CD4-positive, alpha-beta T cell treated with Interleukin-6 at 100 ng/mL for 8 hours (primary cell): ENCODE measurements around the gene CHRNA4.
"Not testable (repeated sequence)": the region's sequence is repeated elsewhere in the genome, so short reads cannot be mapped to it uniquely, and the experiment has no call there.

Source experiments
- DNase-seq: peaks from one replicate; pipeline ENCODE4 v3.0.0-alpha.2; 2020; ENCODE audit warnings: mixed read lengths, low spot score

The CHRNA4 gene

DNA sequence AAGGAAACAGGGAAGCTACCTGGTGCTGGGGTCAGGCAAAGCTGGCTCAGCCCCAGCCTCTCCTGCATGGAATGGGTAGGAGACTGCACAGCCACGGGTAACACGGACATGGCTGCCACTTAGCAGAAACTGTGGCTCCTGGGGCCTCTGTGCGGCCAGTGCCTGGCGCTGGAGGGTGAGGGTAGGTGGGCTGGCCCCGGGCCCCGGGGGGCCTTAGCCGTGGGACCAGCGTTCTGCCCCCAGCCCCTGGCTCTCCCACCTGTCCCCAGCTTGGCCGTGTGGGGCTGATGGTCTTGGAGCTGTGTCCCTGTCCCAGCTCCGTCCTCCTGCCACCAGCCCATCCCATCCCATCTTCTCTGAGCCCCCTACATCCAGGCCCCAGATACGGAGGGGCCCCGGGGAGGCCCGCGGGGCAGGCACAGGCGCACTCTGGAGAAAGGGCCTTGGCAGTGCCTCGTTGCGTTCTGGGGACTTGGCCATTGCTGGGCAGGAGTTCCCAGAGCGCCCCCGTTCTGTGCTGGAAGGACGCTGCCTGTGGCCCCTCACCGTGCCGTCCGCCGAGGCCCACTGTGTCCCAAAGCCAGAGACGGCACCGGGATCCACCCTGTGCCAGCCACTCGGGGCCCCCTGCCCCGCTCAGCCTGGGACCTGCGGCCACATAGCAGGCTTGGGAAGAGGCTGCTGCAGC, 12.2 kb downstream of the CHRNA4 start:
- no peak for DNase-seq

GRCh38 chr20:63347950-63348827, 13.0 kb downstream of the CHRNA4 start:
- no peak for DNase-seq

DNA sequence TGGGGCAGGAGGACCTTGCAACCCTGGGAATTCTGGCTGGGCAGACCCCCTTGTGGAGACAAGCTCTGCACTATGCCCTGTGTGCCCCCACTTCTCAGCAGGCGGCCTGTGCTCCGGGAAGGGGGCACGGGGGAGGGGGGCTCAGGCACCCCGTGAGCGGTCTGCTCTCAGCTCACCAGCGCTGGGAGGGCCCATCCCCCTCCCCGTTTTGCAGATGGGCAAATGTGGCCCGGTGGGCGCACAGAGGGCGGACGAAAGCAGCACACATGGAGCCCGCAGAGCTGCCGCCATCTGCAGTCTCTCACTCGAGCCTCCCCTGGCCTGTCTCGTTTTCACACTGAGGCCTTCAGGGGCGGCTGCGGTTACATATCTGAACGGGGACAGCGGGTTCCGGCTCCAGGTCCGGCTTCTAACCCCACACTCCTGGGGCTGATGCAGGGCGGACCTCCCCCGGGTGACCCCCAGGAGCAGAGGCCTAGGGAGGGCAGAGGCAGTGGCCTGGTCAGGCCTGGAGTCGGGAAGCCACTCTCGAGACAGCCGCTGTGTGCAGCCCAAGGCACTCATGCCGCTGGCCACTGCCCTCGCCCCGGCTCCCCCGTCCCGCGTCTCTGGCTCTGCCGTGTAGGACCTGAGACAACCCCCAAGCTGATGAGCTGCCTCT, 13.9 kb downstream of the CHRNA4 start:
- no peak for DNase-seq

- DNase-seq = no peak
These were observed 14.7 kb downstream of the CHRNA4 start for GRCh38 chr20:63346131-63347080.

GRCh38 chr20:63345328-63346100, 15.6 kb downstream of the CHRNA4 start:
- DNase-seq = no peak

DNA sequence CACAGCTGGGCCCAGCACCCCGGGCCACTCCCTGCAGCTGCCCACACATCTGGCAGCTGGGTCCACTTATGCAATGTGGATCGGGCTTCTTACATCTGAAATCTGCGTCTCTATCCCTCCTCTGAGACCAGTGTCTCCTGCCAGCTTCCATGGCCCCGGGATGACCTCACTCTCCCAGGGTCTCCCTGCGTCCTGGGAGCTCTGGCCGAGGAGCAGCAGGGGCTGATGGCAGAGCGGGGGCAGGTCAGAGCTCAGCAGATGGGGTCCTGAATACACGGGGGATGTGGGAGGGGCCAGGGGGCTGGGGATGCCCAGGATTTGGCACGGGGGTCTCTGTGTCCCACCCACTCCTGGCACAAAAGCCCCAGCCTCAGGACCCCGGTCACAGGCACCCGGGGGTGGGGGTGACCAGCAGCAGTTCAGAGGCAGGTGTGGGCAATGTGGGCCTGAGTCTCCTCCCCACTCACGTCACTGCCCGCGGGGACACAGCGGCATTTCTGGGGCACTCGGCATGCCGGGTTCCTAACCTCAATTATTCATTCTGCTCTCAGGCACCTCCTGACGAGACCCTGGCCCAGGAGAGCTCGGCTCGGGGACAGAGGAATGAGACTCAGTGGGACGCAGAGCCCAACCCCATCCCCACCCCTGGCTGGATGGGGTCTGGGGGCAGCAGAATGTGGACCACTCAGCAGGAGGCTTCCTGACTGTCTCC, 16.4 kb downstream of the CHRNA4 start:
- no peak for DNase-seq

GRCh38 chr20:63343460-63344445, 17.4 kb downstream of the CHRNA4 start:
- no peak for DNase-seq

GRCh38 chr20:63342561-63343459, 18.3 kb downstream of the CHRNA4 start:
- DNase-seq = no peak

- not testable (repeated sequence) for DNase-seq
These were observed 20.9 kb downstream of the CHRNA4 start for GRCh38 chr20:63340158-63340688.

DNA sequence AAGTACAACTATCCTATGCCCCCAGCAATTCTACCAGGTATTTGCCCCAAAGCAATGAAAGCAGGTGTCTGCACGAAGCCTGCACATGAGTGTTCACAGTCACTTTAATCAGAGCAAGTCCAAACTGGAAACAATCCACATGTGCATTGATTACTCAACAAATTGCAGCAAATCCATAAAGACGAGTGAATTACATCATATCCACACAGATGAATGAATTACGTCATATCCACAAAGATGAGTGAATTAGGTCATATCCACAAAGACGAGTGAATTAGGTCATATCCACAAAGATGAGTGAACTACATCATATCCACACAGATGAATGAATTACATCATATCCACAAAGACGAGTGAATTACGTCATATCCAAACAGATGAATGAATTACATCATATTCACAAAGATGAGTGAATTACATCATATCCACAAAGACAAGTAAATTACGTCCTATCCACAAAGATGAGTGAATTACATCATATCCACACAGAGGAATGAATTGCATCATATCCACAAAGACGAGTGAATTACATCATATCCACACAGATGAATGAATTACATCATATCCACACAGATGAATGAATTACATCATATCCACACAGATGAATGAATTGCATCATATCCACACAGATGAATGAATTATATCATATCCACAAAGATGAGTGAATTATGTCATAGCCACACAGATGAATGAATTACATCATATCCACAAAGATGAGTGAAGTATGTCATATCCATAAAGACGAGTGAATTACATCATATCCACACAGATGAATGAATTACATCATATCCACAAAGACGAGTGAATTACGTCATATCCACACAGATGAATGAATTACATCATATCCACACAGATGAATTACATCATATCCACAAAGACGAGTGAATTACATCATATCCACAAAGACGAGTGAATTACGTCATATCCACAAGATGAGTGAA, 21.7 kb downstream of the CHRNA4 start:
- DNase-seq = not testable (repeated sequence)

GRCh38 chr20:63337786-63338420, 23.2 kb downstream of the CHRNA4 start:
- DNase-seq = no peak

- no peak for DNase-seq
These were observed 24.9 kb downstream of the CHRNA4 start for GRCh38 chr20:63336232-63336752.

DNA sequence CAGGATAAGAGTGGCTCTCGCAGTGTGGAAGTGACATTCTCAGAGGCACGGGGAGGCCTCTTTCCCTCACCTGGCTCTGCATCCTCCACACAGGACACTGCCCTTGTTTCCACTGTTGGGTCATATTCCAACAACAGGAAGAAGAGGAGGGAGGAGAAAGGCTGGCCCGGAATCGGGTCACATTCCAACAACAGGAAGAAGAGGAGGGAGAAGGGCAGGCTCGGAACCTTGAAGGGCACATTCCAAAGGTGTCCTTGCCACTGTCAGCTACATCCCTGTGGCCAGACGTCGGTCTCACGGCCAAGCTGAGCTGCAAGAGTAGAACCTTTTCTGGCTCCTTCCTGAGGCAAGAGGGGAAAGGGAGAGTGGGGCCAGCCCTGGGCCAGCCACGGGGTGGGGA, 25.4 kb downstream of the CHRNA4 start:
- no peak for DNase-seq

- not testable (repeated sequence) for DNase-seq
These were observed 26.1 kb downstream of the CHRNA4 start for GRCh38 chr20:63335060-63335459.

- DNase-seq = no peak
These were observed 26.8 kb downstream of the CHRNA4 start for GRCh38 chr20:63334356-63334755.
